ENCODE results near the gene SART3. TPM values are rescaled to one million over a fixed set of nuclear protein-coding genes. Genes with fewer than 3 reads are reported as not detected.
A peak's percentile ranks its signal among the peaks of the same experiment; 100 is the strongest.

The SART3 gene
- total and polyA plus RNA-seq, 2 of the 8 experiments (the other 6 are each of a cell fraction or from before 2014, with no cell fraction given), result 16.0 to 103 TPM

DNA sequence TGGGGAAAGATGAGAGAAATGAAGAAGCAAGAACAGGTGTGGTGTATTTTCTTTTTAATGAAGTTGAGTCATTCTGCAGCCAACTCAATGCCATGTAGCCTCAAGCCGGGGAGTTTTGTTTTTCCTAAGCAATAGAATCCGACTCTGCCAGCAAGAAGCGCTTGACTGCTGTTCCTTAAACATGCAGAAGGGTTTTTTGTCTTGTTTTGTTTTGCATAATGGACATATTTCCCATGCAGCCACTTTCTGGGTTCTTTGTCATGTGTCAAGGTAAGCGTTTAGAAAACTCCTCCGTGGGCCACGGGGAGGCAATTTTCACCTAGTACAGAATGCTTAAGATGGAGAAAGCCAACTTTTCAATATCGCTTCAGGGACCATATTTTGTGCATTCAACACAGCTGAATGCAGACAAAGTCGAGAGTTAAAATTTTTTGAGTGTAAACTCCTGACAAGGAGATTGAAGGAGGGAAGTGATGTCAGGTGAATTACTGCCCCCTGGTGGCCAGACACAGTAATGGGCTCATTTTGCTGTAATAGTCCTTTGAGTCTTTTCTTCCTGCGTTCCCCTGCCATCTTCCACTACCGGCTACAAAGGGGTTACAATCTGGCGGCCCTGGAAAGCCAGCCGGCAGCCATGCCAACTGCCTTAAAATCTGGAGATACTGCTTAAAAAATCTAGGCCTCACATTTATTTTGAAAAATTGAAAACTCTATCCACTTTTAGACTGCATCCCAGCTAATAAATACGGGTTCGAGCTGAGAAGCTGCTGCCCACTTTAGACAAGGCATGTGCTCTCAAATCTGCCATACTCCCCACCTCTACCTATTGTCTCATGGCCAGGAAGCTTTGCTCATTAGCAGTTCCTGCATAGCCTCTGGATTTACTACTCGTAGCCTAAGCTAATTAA, 49.1 kb downstream of the SART3 start (continued):
- TF ChIP-seq, protein P1, sequence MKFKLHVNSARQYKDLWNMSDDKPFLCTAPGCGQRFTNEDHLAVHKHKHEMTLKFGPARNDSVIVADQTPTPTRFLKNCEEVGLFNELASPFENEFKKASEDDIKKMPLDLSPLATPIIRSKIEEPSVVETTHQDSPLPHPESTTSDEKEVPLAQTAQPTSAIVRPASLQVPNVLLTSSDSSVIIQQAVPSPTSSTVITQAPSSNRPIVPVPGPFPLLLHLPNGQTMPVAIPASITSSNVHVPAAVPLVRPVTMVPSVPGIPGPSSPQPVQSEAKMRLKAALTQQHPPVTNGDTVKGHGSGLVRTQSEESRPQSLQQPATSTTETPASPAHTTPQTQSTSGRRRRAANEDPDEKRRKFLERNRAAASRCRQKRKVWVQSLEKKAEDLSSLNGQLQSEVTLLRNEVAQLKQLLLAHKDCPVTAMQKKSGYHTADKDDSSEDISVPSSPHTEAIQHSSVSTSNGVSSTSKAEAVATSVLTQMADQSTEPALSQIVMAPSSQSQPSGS (IDR thresholded peaks at IDR 0.05; ENCODE audit: low read length), result peak; percentile 59; the same call in 1 of the 2 replicates
- TF ChIP-seq, protein P2, sequence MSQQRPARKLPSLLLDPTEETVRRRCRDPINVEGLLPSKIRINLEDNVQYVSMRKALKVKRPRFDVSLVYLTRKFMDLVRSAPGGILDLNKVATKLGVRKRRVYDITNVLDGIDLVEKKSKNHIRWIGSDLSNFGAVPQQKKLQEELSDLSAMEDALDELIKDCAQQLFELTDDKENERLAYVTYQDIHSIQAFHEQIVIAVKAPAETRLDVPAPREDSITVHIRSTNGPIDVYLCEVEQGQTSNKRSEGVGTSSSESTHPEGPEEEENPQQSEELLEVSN (IDR thresholded peaks at IDR 0.05), result peak; percentile 44
- no peak for TF ChIP-seq TAF1 (IDR thresholded peaks at IDR 0.05; ENCODE audit: low read depth, low read length)

Measured in H1 (cell line).